Spleen (tissue), 11 donors: ENCODE measurements around the gene MID1. TPM values are rescaled to one million over a fixed set of nuclear protein-coding genes. Genes with fewer than 3 reads are reported as not detected.

Source experiments
- DNase-seq: peaks from one replicate; pipeline ENCODE4 v3.0.0-alpha.2; 2020
- H3K27ac ChIP-seq, 8 donors: fragments of 200-600 bp; sonication (generic) in 7 of 8; 1 replicate in 4 of 8; 2 replicates in 4 of 8; pipeline versions ENCODE4 v1.5.0 to v1.8.0; 2016 to 2021; ENCODE audit warnings: inconsistent platforms in 4 of 8, mild to moderate bottlenecking in 4 of 8, moderate library complexity in 1 of 8
- H3K27me3 ChIP-seq, 7 donors: fragments of 200-600 bp; sonication (generic) in 6 of 7; replicated peaks in 1 of 7; 1 replicate in 4 of 7; 2 replicates in 3 of 7; pipeline versions ENCODE4 v1.5.0 to v1.8.0; 2016 to 2021; ENCODE audit warnings: inconsistent platforms in 3 of 7, mild to moderate bottlenecking in 1 of 7
- H3K36me3 ChIP-seq, 6 donors: fragments of 200-600 bp; sonication (generic) in 5 of 6; 1 replicate in 4 of 6; 2 replicates in 2 of 6; pipeline versions ENCODE4 v1.5.0 to v1.8.0; 2016 to 2021; ENCODE audit warnings: inconsistent platforms in 2 of 6
- H3K4me1 ChIP-seq, 6 donors: fragments of 200-600 bp; sonication (generic) in 5 of 6; 1 replicate in 3 of 6; 2 replicates in 3 of 6; pipeline versions ENCODE4 v1.5.0 to v1.8.0; 2016 to 2021; ENCODE audit warnings: inconsistent platforms in 3 of 6
- H3K4me3 ChIP-seq, 8 donors: fragments of 200-600 bp; sonication (generic) in 7 of 8; 1 replicate in 4 of 8; 2 replicates in 4 of 8; pipeline versions ENCODE4 v1.5.0 to v1.8.0; 2016 to 2021; ENCODE audit warnings: inconsistent platforms in 4 of 8, mild to moderate bottlenecking in 4 of 8, moderate library complexity in 2 of 8
- H3K9me3 ChIP-seq, 8 donors: fragments of 200-600 bp; sonication (generic) in 7 of 8; 1 replicate in 4 of 8; 2 replicates in 4 of 8; pipeline versions ENCODE4 v1.5.0 to v1.8.0; 2016 to 2021; ENCODE audit warnings: inconsistent platforms in 4 of 8
- CTCF ChIP-seq, 11 experiments: fragments of 200-600 bp in 7 of 11; fragments of 450-650 bp in 4 of 11; sonication (generic) in 4 of 11; IDR thresholded peaks in 8 of 11; conservative IDR thresholded peaks in 3 of 11; 1 replicate in 7 of 11; 2 replicates in 4 of 11; pipeline versions ENCODE4 v1.4.0 to v1.8.0; 2016 to 2021; ENCODE audit warnings: antibody characterized with exemption in 11 of 11, inconsistent platforms in 4 of 11, mild to moderate bottlenecking in 1 of 11
- POLR2A ChIP-seq, 3 donors: fragments of 450-650 bp; IDR thresholded peaks; one replicate each; pipeline ENCODE4 v1.5.1; 2017; ENCODE audit warnings: antibody characterized with exemption in 3 of 3, mild to moderate bottlenecking in 1 of 3
- POLR2AphosphoS5 ChIP-seq, 3 donors: sonication (generic); formaldehyde crosslinking; IDR thresholded peaks; one replicate each; pipeline ENCODE4 v1.5.1; 2017; ENCODE audit warnings: antibody characterized with exemption in 3 of 3
- WGBS, 5 donors: extraction: QIAGEN DNeasy Blood & Tissue Kit in 3 of 5; methylation state at CpG; one replicate each; pipeline versions ENCODE4 v1.1.5 to v1.1.7; 2013 to 2018; 5-methylcytosine and 5-hydroxymethylcytosine counted together
- intact Hi-C: fragments of 100-400 bp; cut with DNase I; formaldehyde crosslinking; loops from one replicate; pipeline ENCODE4 v1.15.0; 2023; ENCODE audit warnings: low total_unique reads
- polyA plus RNA-seq, 3 donors: library from polyadenylated mRNA; stranded (reverse); fragments of 200-250 nt; gene quantifications; one replicate each; pipeline ENCODE4 v1.2.1, GENCODE V29; 2013
- total RNA-seq, 7 donors: library from RNA; depleted of rRNA in 3 of 7; stranded (reverse); fragments of >200 nt in 3 of 7; fragmentation: NEBNext Ultra II Directional in 4 of 7; extraction: Animal tissue kit (Norgen Biotek cat#: 25700) in 4 of 7; gene quantifications; one replicate each; pipeline versions ENCODE4 v1.1.0 to v1.2.1, GENCODE V29; 2016 to 2021
- donor health status: healthy with polysubstance abuse.
- donor health status: DM: no; HTN: no; CAD: no; lungs with moderate emphysema.
- donor health status: DM: no; HTN: no; CAD: no.
- donor health status: Bipolar disorder and iron deficiency.
- donor health status: healthy.
- donor health status: DM: no; HTN: no; CAD: no.
- donor health status: DM: yes; HTN: yes; CAD: no.

Gene MID1
- total and polyA plus RNA-seq, 10 donors = 0.24 to 4.4 (median 2.7) TPM

- no peaks in the 10 kb centered on the region for H3K4me1 ChIP-seq
- H3K36me3 ChIP-seq = no peaks in the 10 kb centered on the region
- DNase-seq = no peak
- no peaks in the 10 kb centered on the region for H3K9me3 ChIP-seq
- peaks cover 0 to 9% (median 0%) of the 10 kb centered on the region in 7 donors for H3K27me3 ChIP-seq
- H3K4me3 ChIP-seq = no peak overlapping the region
- TF ChIP-seq POLR2A (IDR thresholded peaks at IDR 0.05) (no peak), CTCF (IDR thresholded peaks at IDR 0.05 in 8 of 11, conservative IDR thresholded peaks at IDR 0.05 in 3 of 11) (no peak), POLR2AphosphoS5 (IDR thresholded peaks at IDR 0.05) (no peak)
- WGBS, 5 donors = 80 to 94% (median 86%) methylated on average over 5 of the region's 5 CpGs
- no peak overlapping the region for H3K27ac ChIP-seq
- intact Hi-C loops = no loop called here
Observed at GRCh38 chrX:10556405-10556804, 64.0 kb downstream of the MID1 start.

GRCh38 chrX:10555846-10556245 is 64.5 kb downstream of the MID1 start:
- no peaks in the 10 kb centered on the region for H3K9me3 ChIP-seq
- no peak for DNase-seq
- no peaks in the 10 kb centered on the region for H3K36me3 ChIP-seq
- H3K27ac ChIP-seq = no peak overlapping the region
- 48 to 67% (median 59%) methylated on average over 4 of the region's 4 CpGs for WGBS, 5 donors
- no peak overlapping the region for H3K4me3 ChIP-seq
- H3K27me3 ChIP-seq = peaks cover 0 to 9% (median 0%) of the 10 kb centered on the region in 7 donors
- no peaks in the 10 kb centered on the region for H3K4me1 ChIP-seq
- TF ChIP-seq CTCF (IDR thresholded peaks at IDR 0.05 in 8 of 11, conservative IDR thresholded peaks at IDR 0.05 in 3 of 11) (no peak), POLR2AphosphoS5 (IDR thresholded peaks at IDR 0.05) (no peak), POLR2A (IDR thresholded peaks at IDR 0.05) (no peak)
- intact Hi-C loops = no loop called here

- H3K27me3 ChIP-seq = peaks cover 0 to 9% (median 0%) of the 10 kb centered on the region in 7 donors
- H3K27ac ChIP-seq = no peak overlapping the region
- H3K4me3 ChIP-seq = no peak overlapping the region
- H3K36me3 ChIP-seq = no peaks in the 10 kb centered on the region
- intact Hi-C loops = no loop called here
- no peak for DNase-seq
- H3K4me1 ChIP-seq = no peaks in the 10 kb centered on the region
- WGBS, 5 donors = 54 to 72% (median 63%) methylated on average over 6 of the region's 6 CpGs
- no peak for TF ChIP-seq POLR2AphosphoS5 (IDR thresholded peaks at IDR 0.05)
- TF ChIP-seq CTCF (IDR thresholded peaks at IDR 0.05 in 8 of 11, conservative IDR thresholded peaks at IDR 0.05 in 3 of 11) = no peak
- no peak for TF ChIP-seq POLR2A (IDR thresholded peaks at IDR 0.05)
- H3K9me3 ChIP-seq = no peaks in the 10 kb centered on the region
Observed at GRCh38 chrX:10554612-10555270, 65.6 kb downstream of the MID1 start.

GRCh38 chrX:10549280-10549679 is 71.1 kb downstream of the MID1 start:
- Histone ChIP-seq H3K27me3 (no peaks in the 10 kb centered on the region), H3K36me3 (no peaks in the 10 kb centered on the region), H3K9me3 (no peaks in the 10 kb centered on the region), H3K4me1 (no peaks in the 10 kb centered on the region), H3K27ac (no peak overlapping the region), H3K4me3 (no peak overlapping the region)
- TF ChIP-seq CTCF (IDR thresholded peaks at IDR 0.05 in 8 of 11, conservative IDR thresholded peaks at IDR 0.05 in 3 of 11) (no peak), POLR2A (IDR thresholded peaks at IDR 0.05) (no peak), POLR2AphosphoS5 (IDR thresholded peaks at IDR 0.05) (no peak)
- WGBS, 5 donors = 65 to 82% (median 70%) methylated on average over 2 of the region's 2 CpGs
- intact Hi-C loops = no loop called here
- no peak for DNase-seq
